ENCODE results near the gene SNCAIP.

DNA sequence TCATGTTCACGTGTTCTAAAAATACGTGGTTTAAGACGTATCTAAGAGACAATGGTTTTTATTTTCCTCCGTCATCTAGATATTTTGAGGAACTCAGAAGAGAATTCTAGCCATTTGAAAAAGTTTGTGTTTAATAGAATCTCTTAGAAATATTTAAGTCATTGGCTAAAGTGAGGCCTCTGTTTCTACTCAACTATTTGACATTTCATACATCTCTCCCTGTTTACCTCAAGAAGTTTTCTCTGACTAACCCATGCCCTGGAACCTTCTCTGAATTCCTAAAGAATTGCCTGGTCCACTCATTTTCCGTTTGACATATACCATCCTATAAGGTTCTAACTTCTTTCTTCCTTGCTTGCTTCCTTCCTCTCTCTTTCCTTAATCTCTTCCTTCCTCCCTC is 178.7 kb downstream of the SNCAIP start:
- TF ChIP-seq POLR2A (conservative IDR thresholded peaks at IDR 0.05) (no peak), XRCC5 (IDR thresholded peaks at IDR 0.05; ENCODE audit: low read depth, low read length) (no peak), FOXM1 (IDR thresholded peaks at IDR 0.05; ENCODE audit: low read depth) (no peak), FOXM1 (CRISPR knock-in tag; IDR thresholded peaks at IDR 0.05; ENCODE audit: low read depth) (no peak), ZFP36 (IDR thresholded peaks at IDR 0.05; ENCODE audit: low read depth, low read length, partially characterized antibody) (no peak), NFYB (IDR thresholded peaks at IDR 0.05; ENCODE audit: extremely low read depth, insufficient read length) (no peak), ELF4 (CRISPR knock-in tag; IDR thresholded peaks at IDR 0.05) (no peak), FUS (optimal IDR thresholded peaks at IDR 0.05; ENCODE audit: low read depth, low read length) (no peak)
- TF ChIP-seq, protein P1, sequence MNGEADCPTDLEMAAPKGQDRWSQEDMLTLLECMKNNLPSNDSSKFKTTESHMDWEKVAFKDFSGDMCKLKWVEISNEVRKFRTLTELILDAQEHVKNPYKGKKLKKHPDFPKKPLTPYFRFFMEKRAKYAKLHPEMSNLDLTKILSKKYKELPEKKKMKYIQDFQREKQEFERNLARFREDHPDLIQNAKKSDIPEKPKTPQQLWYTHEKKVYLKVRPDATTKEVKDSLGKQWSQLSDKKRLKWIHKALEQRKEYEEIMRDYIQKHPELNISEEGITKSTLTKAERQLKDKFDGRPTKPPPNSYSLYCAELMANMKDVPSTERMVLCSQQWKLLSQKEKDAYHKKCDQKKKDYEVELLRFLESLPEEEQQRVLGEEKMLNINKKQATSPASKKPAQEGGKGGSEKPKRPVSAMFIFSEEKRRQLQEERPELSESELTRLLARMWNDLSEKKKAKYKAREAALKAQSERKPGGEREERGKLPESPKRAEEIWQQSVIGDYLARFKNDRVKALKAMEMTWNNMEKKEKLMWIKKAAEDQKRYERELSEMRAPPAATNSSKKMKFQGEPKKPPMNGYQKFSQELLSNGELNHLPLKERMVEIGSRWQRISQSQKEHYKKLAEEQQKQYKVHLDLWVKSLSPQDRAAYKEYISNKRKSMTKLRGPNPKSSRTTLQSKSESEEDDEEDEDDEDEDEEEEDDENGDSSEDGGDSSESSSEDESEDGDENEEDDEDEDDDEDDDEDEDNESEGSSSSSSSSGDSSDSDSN (IDR thresholded peaks at IDR 0.05; ENCODE audit: borderline replicate concordance in 1 of 2, low read depth in 2 of 2, low read length in 2 of 2), result no peak
- TF ChIP-seq, protein P2, sequence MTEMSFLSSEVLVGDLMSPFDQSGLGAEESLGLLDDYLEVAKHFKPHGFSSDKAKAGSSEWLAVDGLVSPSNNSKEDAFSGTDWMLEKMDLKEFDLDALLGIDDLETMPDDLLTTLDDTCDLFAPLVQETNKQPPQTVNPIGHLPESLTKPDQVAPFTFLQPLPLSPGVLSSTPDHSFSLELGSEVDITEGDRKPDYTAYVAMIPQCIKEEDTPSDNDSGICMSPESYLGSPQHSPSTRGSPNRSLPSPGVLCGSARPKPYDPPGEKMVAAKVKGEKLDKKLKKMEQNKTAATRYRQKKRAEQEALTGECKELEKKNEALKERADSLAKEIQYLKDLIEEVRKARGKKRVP (CRISPR knock-in tag; IDR thresholded peaks at IDR 0.05), result no peak
- TF ChIP-seq, protein P3, sequence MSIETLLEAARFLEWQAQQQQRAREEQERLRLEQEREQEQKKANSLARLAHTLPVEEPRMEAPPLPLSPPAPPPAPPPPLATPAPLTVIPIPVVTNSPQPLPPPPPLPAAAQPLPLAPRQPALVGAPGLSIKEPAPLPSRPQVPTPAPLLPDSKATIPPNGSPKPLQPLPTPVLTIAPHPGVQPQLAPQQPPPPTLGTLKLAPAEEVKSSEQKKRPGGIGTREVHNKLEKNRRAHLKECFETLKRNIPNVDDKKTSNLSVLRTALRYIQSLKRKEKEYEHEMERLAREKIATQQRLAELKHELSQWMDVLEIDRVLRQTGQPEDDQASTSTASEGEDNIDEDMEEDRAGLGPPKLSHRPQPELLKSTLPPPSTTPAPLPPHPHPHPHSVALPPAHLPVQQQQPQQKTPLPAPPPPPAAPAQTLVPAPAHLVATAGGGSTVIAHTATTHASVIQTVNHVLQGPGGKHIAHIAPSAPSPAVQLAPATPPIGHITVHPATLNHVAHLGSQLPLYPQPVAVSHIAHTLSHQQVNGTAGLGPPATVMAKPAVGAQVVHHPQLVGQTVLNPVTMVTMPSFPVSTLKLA (conservative IDR thresholded peaks at IDR 0.05), result no peak
